Right forelimb (tissue), 1 donor: ENCODE data around the gene GYS2.
"Not testable (repeated sequence)": the region's sequence is repeated elsewhere in the genome, so short reads cannot be mapped to it uniquely, and the experiment has no call there.

ENCODE experiments used
- DNase-seq: peaks from one replicate; pipeline ENCODE4 v3.0.0-alpha.2; 2018

GYS2 gene

GRCh38 chr12:21604245-21605101 lies at the start of gene GYS2:
GYS2 (minus strand) TSS chr12:21604847; CDS start chr12:21604592, 255 bp downstream.
- no peak for DNase-seq

GRCh38 chr12:21651821-21652220 lies 47.2 kb upstream of the GYS2 start:
- no peak for DNase-seq

- DNase-seq = no peak
Observed at GRCh38 chr12:21650997-21651396, 46.4 kb upstream of the GYS2 start.

- no peak for DNase-seq
Observed at GRCh38 chr12:21649034-21649433, 44.4 kb upstream of the GYS2 start.

- no peak for DNase-seq
Observed at GRCh38 chr12:21648378-21648777, 43.7 kb upstream of the GYS2 start.

- DNase-seq = no peak
Observed at GRCh38 chr12:21647179-21647578, 42.5 kb upstream of the GYS2 start.

GRCh38 chr12:21645041-21645500 lies 40.4 kb upstream of the GYS2 start:
- DNase-seq = not testable (repeated sequence)

GRCh38 chr12:21644516-21644915 lies 39.9 kb upstream of the GYS2 start:
- DNase-seq = no peak

GRCh38 chr12:21643758-21644157 lies 39.1 kb upstream of the GYS2 start:
- no peak for DNase-seq

GRCh38 chr12:21642707-21643389 lies 38.2 kb upstream of the GYS2 start:
- no peak for DNase-seq

- no peak for DNase-seq
Observed at GRCh38 chr12:21638054-21638891, 33.6 kb upstream of the GYS2 start.

- no peak for DNase-seq
Observed at GRCh38 chr12:21634245-21634644, 29.6 kb upstream of the GYS2 start.

GRCh38 chr12:21631367-21631766 lies 26.7 kb upstream of the GYS2 start:
- DNase-seq = no peak

- DNase-seq = no peak
Observed at GRCh38 chr12:21627924-21628323, 23.3 kb upstream of the GYS2 start.

- no peak for DNase-seq
Observed at GRCh38 chr12:21618566-21618965, 13.9 kb upstream of the GYS2 start.

- no peak for DNase-seq
Observed at GRCh38 chr12:21617030-21617429, 12.4 kb upstream of the GYS2 start.

- DNase-seq = no peak
Observed at GRCh38 chr12:21615431-21615830, 10.8 kb upstream of the GYS2 start.

- no peak for DNase-seq
Observed at GRCh38 chr12:21614506-21614905, 9.9 kb upstream of the GYS2 start.

GRCh38 chr12:21613931-21614330 lies 9.3 kb upstream of the GYS2 start:
- DNase-seq = no peak

- no peak for DNase-seq
Observed at GRCh38 chr12:21608196-21608595, 3.5 kb upstream of the GYS2 start.

- no peak for DNase-seq
Observed at GRCh38 chr12:21607701-21608100, 3.1 kb upstream of the GYS2 start.

GRCh38 chr12:21606175-21606574 lies 1.5 kb upstream of the GYS2 start:
- DNase-seq = no peak

GRCh38 chr12:21602774-21603173 lies 1.9 kb downstream of the GYS2 start:
- no peak for DNase-seq
